Ramos (cell line): ENCODE data around the gene ANTXR1.

ENCODE experiments used
- in situ Hi-C: fragments of 300-500 bp; cut with MboI; formaldehyde crosslinking; loops from one replicate; pipeline ENCODE4 v1.14.3; 2022; ENCODE audit warnings: low sequenced_read_pairs; ENCODE audit not compliant: unreplicated experiment

The ANTXR1 gene

GRCh38 chr2:69089998-69090397, 77.0 kb downstream of the ANTXR1 start:
- in situ Hi-C loops = no loop called here

- in situ Hi-C loops = no loop called here
These were observed 77.8 kb downstream of the ANTXR1 start for GRCh38 chr2:69090820-69091219.

DNA sequence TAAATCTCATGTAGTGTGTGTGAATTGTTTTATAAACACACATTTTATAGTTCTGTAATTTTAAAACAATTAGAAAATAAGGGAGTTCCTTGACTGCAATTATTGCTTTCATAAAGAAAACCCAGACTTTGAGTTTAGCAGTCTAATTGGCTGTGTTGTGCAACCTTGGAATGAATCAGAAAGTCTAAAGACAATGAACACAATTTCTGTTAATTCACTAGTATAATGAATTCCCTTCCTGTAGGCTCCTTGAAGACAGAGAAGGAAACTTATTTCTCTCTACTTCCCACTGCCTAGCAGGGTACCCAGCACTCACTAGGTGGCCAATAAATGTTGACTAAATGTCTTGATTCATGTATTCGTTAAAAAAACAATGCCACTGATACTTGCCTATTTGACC, 79.9 kb downstream of the ANTXR1 start:
- in situ Hi-C loops = no loop called here

- in situ Hi-C loops = no loop called here
These were observed 82.3 kb downstream of the ANTXR1 start for GRCh38 chr2:69095305-69095704.

GRCh38 chr2:69096326-69097095, 83.5 kb downstream of the ANTXR1 start:
- in situ Hi-C loops = no loop called here

DNA sequence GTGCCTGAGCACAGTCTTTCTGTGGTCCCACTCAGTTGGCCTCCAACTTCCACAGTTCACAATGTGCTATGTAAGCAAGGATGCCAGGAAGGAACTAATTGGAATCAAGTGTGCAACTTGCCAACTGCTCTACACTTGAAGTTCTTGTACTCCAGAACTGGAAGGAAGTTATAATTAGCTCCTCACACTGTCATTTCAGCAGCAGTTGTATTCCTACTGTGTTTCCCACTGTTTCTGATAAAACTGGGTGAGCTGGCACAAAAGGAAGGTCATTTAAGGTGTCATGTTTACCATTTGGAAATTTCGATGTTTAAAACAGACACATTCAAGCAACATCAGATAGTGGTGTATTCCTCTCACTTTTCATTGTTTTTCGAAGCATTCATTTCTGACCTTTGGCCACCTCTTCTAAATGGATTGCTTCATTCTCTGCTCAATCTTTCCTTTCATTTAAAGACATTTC, 84.2 kb downstream of the ANTXR1 start:
- in situ Hi-C loops = no loop called here

DNA sequence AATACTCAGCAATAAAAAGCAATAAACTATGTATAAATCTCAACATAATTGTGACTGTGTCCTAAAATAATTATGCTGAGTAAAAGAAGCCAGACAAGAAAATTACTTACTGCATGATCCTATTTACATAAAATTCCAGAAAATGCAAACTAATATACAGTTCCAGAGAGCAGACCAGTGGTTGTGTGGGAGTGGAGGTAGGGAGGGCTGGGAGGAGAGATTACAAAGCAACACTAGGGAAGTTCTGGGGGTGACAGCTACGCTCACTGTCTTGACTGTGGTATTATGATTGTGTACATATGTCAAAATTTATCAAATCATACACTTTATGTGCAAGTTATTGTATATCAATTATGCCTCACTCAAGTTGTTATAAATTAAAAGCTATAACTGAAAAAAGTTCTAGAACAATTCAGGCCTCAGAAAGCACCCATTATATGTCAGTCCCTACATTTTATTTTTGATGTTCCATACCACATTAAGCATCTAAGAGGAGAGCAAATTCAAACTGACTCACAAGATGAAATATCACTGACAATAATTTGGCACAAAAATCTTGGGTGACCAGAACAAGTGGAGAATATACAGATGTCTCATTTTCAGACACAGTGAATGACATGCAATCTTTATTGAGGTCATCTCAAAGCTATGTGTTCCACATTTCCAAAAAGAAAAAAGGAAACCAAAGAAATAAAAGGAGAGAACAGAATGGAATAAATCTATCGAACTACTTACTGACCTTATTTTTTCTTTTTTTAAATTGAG, 85.1 kb downstream of the ANTXR1 start:
- in situ Hi-C loops = no loop called here

DNA sequence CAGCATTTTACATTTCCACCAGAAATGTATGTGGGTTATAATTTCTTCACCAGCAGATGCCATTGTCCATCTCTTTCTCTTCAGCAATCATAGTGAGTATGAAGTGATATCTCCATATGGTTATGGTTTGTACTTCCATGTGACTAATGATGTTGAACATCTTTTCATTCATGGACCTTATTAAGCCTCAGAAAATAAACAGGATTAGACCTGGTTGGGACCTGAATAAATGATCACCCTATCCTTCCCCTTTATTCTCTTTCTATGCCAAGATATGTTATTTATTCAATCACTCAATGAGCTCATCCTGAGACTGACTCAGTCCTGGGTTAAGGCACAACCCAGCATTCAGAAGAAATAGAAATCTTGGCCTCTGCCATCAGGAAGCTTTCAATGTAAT, 86.6 kb downstream of the ANTXR1 start:
- in situ Hi-C loops = no loop called here

DNA sequence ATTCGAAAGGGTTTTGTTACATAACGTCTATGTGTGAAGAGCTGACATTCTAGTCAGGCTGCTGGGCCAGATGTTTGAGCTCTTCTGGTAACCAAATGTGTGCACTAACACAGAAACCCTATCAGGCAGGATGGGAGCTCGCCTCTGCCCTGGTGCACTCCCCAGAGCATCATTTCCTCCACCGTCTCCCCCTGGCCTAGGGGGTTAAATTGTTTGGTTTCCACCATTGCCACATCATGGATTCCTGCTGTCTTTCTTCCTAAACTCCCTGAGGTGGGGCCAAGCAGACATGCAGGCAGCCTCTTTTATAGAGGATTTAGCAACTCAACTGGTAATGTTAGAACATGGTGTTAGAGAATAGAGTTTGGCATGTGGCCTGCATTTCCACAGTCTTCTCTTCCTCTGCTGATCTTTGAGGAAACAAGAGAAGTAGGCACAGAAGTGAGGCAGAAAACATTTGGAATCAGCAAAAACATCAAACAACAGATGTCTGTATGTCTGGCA, 87.3 kb downstream of the ANTXR1 start:
- in situ Hi-C loops = no loop called here

DNA sequence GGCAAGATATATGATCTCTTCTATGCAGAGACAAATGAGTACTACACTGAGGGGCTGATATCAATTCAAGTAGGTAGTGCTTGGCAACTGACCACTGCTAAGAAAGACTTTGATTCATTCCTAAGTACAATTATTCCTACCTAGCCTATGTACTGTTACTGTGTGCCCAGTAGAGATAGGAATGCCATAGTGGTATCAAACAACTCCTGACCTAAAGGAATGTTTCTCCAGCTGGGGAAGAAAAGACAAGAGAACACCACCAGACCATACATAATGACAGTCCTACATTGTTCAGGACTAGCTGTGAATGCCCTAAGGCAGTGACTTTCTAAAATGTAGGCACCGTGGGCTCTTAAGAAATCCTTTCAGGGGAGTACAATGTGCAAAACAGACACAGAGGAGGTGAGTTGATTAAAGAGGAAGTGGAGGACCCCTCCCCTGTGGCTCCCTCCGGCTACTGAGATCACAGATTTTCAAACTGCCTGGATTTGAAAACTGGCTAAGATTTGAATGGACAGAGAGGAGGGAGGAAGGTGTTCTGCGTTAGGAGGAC, 89.1 kb downstream of the ANTXR1 start:
- in situ Hi-C loops = no loop called here

- in situ Hi-C loops = no loop called here
These were observed 90.4 kb downstream of the ANTXR1 start for GRCh38 chr2:69103419-69103818.

- in situ Hi-C loops = no loop called here
These were observed 91.3 kb downstream of the ANTXR1 start for GRCh38 chr2:69104261-69104660.

DNA sequence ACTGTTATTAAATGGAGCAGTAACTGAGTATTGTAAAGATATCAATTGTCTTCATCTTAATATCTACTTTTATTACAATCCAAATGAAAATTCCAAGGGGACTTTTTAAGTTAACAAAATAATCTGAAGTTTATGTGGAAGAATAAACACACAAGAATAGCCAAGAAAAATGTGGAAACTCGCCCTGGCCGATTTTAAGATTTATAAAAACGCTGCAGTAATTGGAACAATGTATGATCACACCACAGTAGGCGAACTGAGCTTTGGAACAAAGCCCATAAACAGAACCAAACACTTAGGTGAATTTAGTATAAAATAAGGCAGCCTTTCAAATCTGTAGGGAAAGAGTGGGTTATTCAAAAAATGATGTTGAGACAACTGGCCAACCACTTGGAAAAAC, 96.3 kb downstream of the ANTXR1 start:
- in situ Hi-C loops = no loop called here

- in situ Hi-C loops = no loop called here
These were observed 98.1 kb downstream of the ANTXR1 start for GRCh38 chr2:69111076-69111475.

DNA sequence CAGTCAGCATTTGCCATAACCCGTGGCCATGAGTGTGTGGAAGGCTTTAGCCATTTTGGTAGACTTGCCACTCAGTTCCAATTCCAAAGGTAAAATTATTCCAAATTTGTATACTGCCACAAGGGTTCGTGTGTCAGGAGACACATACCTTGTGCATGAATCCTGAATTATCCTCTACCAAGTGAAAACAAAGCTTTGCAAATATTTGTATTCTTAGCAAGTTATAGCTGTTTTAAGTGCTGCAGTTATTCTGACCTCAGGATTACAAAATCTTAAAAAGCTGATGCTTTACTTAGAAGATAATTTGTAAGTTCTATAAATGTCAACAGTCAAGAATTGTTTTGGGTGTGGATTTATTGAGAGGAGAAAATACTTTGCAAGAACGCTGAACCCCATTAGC, 100.6 kb downstream of the ANTXR1 start:
- in situ Hi-C loops = no loop called here

- in situ Hi-C loops = no loop called here
These were observed 101.6 kb downstream of the ANTXR1 start for GRCh38 chr2:69114534-69114933.

DNA sequence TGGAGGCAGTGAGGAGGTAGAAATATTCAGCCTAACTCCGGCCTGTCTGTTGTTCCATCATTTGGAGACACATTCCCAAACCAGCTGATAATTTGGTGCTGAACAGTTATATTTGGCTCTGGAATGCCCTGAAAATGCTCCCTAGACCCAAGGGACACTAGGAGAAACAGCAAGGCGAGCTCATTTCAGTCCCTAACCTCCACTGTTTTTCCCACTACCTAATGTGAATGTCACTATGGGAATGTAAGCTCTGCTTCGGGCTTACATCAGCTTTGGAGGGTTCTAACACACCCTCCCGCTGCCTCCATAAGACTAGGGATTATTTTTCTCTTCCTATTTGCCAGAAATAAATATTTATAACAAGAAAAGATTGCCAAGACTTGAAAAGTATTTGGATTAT, 103.5 kb downstream of the ANTXR1 start:
- in situ Hi-C loops = no loop called here

DNA sequence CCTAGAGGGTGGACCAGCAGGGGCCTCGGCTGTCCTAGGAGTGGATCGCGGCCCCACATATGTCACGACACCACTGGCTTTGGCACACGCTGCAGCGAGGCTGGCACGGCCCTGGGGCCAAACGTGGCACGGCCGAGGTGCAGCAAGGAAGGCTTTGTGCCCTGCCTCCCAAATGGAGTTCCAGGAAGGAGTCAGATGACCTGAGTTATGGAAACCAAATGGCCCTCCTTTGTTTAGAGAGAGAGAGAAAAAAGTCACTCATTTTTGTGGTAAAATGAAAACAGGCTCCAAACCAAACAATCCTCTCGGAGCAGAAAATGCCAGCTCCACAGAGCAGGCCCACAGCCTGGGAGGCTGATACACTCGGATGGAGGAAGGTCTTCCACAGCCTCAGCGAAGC, 105.6 kb downstream of the ANTXR1 start:
- in situ Hi-C loops = no loop called here

DNA sequence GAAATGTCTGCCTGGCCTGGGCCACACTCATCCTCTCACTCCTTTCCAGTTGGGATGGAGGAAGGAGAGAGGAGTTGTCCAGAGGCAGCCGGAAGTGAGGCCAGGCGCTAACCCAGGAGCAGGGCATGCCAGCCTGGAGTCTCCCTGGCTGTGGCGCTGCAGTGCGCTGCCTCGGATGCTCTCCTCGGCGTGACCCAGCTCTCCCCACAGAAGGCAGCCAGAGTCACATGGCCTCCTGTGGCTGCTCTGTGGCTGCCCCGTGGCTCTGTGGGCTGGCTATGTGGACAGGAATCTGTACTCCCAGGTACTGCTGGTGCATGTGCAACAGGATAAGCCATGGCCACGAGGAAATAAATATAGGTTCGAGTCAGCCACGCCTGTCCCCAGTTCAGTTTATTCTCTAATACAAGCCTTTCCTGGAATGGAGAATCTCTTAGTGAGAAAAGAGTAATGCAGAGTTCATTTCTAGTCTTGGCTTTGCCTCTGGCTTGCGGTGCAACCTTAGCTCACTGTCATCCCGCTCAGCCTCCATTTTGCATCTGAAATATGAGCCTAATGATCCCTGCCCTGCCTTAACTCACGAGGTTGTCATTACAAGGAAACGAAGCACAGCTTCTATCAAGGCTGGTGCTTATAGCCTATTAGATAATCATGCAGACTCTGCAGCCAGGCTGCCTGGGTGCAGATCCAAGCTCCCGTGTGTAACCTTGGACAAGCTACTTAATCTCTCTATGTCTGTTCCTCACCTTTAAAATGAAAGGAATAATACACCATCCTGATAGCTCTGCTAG, 106.3 kb downstream of the ANTXR1 start:
- in situ Hi-C loops = no loop called here

DNA sequence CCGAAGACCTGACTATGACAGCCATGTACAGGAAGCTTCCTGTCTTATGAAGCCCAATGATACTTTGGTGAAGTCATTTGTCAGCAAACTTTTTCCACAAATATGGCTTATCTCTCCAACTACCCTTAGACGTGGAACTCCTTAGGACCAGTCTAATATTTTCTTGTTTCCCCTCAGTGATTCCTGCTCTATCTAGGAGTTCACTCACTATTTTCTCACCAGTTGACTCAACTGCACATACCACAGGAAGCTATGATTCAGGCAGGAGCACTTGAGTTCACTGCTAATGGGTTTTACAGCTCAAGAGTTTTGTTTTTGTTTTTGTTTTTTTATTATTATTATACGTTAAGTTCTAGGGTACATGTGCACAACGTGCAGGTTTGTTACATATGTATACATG, 109.3 kb downstream of the ANTXR1 start:
- in situ Hi-C loops = no loop called here
